NB4 (cell line): ENCODE results near the gene SLC2A4RG.

Experiments
- CTCF ChIP-seq: IDR thresholded peaks from one replicate; pipeline ENCODE4 v1.5.1; 2012; ENCODE audit warnings: low read depth, low read length
- MAX ChIP-seq: IDR thresholded peaks from 2 replicates; pipeline ENCODE4 v1.6.1; 2011; ENCODE audit warnings: low read depth, low read length
- MYC ChIP-seq: IDR thresholded peaks from 2 replicates; pipeline ENCODE4 v1.6.1; 2011; ENCODE audit warnings: low read depth, low read length
- POLR2A ChIP-seq: IDR thresholded peaks from 2 replicates; pipeline ENCODE4 v1.6.1; 2011; ENCODE audit warnings: mild to moderate bottlenecking; ENCODE audit not compliant: insufficient read length; ENCODE audit errors: extremely low read depth

DNA sequence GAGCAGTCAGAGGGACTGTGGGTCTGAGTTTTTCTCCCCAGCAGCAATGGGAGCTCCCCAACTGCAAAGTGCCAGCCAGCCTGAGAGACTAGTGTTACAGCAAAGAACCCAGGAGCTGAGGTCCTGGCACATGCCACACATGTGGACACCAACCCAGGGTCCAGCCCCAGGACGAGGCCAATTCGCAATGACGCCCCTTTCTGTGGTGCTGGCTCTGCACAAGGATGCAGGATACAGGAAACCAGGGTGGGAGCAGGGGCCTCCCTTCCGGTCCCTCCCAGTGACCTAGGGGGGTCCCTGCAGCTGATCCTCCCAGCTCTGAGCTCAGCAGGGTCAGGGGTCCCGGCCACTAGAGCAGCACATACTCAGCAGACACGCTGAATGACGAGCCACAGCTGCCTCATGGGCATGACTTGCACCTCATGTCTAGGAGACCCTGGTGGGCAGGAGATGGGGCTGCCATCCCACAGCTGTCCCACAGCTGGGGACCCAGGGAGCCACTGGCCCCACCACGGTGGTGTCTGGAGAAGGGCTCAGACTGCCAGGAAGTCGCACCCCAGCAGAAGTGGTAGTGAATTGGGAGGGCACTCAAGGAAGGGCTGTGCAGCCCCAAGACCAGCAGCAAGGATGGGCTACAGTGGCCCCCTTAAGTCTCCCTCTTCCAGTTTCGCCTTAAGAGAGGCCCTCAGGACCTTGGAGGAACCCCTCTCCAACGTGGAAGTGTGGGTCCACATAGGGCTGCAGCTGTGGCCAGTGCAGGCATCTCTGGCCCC, 35.4 kb upstream of the SLC2A4RG start:
- TF ChIP-seq CTCF (no peak), MAX (no peak), POLR2A (no peak), MYC (no peak)
